Pancreas (tissue), 10 donors: ENCODE results near the gene SFSWAP. TPM values are rescaled to one million over a fixed set of nuclear protein-coding genes. Genes with fewer than 3 reads are reported as not detected.

Experiments
- ATAC-seq, 4 donors: fragments of 200-7000 bp; cut with Tn5 transposase; one replicate each; pipeline versions ENCODE4 v1.8.0 to v1.9.1; 2020; ENCODE audit warnings: mild to moderate bottlenecking in 4 of 4, moderate library complexity in 4 of 4
- DNase-seq, 6 donors: peaks; one replicate each; pipeline ENCODE4 v3.0.0-alpha.2; 2020
- FAIRE-seq: peaks from 2 replicates; lab custom pipeline; 2012; peaks lifted over from hg19 to GRCh38; lab: Jason Lieb, UNC
- H3K27ac ChIP-seq, 4 donors: fragments of 200-600 bp; sonication (generic); 1 replicate in 3 of 4; 2 replicates in 1 of 4; pipeline versions ENCODE4 v1.5.0 to v1.8.0; 2020
- H3K27me3 ChIP-seq, 4 donors: fragments of 200-600 bp; one replicate each; pipeline ENCODE4 v1.8.0; 2021
- H3K36me3 ChIP-seq, 3 donors: fragments of 200-600 bp; sonication (generic) in 1 of 3; one replicate each; pipeline versions ENCODE4 v1.5.0 to v1.8.0; 2020 to 2021
- H3K4me1 ChIP-seq, 3 donors: fragments of 200-600 bp; one replicate each; pipeline ENCODE4 v1.8.0; 2021
- H3K4me3 ChIP-seq, 4 donors: fragments of 200-600 bp; sonication (generic) in 2 of 4; one replicate each; pipeline versions ENCODE4 v1.5.0 to v1.8.0; 2020 to 2021
- H3K9me3 ChIP-seq, 4 donors: fragments of 200-600 bp; one replicate each; pipeline ENCODE4 v1.8.0; 2021
- CTCF ChIP-seq, 4 donors: fragments of 200-600 bp; sonication (generic) in 3 of 4; IDR thresholded peaks; one replicate each; pipeline versions ENCODE4 v1.5.0 to v1.8.0; 2021; ENCODE audit warnings: antibody characterized with exemption in 4 of 4
- WGBS, 2 donors: extraction: QIAGEN DNeasy Blood & Tissue Kit; methylation state at CpG; one replicate each; pipeline ENCODE4 v1.1.7; 2013; 5-methylcytosine and 5-hydroxymethylcytosine counted together
- intact Hi-C, 3 donors: fragments of 100-400 bp; cut with DNase I; formaldehyde crosslinking; loops; one replicate each; pipeline versions ENCODE4 v1.11.1 to v1.14.2; 2022
- polyA plus RNA-seq, 2 donors: library from polyadenylated mRNA; stranded (reverse); fragments of 200-250 nt; gene quantifications; one replicate each; pipeline ENCODE4 v1.2.3, GENCODE V29; 2013
- total RNA-seq, 6 donors: library from RNA; stranded (reverse); fragmentation: NEBNext Ultra II Directional in 4 of 6; extraction: Animal tissue kit (Norgen Biotek cat#: 25700) in 4 of 6; gene quantifications; one replicate each; pipeline versions ENCODE4 v1.2.1 to v1.2.4, GENCODE V29; 2021 to 2023
- donor health status: healthy with polysubstance abuse.
- donor health status: DM: no; HTN: no; CAD: no; lungs with moderate emphysema.
- donor health status: DM: no; HTN: no; CAD: no.
- donor health status: control.
- donor health status: control.
- donor health status: Bipolar disorder and iron deficiency.
- donor health status: DM: yes; HTN: yes; CAD: no.
- donor health status: DM: no; HTN: no; CAD: no.
- donor health status: DM: no; HTN: no; CAD: no.
- donor health status: DM: yes; HTN: yes; CAD: no.

SFSWAP gene
- total and polyA plus RNA-seq, 8 donors: 12.9 to 50.7 (median 20.6) TPM

- 96% methylated on average over 30 of the region's 30 CpGs for WGBS, 2 donors
- Histone ChIP-seq H3K4me1 (no peaks in the 10 kb centered on the region), H3K27me3 (no peaks in the 10 kb centered on the region), H3K36me3 (peaks cover 0 to 56% (median 29%) of the 10 kb centered on the region in 3 donors), H3K27ac (no peak overlapping the region), H3K4me3 (no peak overlapping the region), H3K9me3 (no peaks in the 10 kb centered on the region)
- intact Hi-C loops: no loop called here
- ATAC-seq: no peak
- FAIRE-seq: no peak
- no peak for TF ChIP-seq CTCF (IDR thresholded peaks at IDR 0.05)
- no peak for DNase-seq
These were observed 23.7 kb downstream of the SFSWAP start for GRCh38 chr12:131734336-131735152.

- DNase-seq (no peak), FAIRE-seq (no peak), ATAC-seq (no peak)
- 87 to 88% methylated on average over 10 of the region's 10 CpGs for WGBS, 2 donors
- Histone ChIP-seq H3K4me3 (no peak overlapping the region), H3K36me3 (peaks cover 0 to 52% (median 25%) of the 10 kb centered on the region in 3 donors), H3K9me3 (no peaks in the 10 kb centered on the region), H3K27ac (no peak overlapping the region), H3K4me1 (no peaks in the 10 kb centered on the region), H3K27me3 (no peaks in the 10 kb centered on the region)
- intact Hi-C loops: no loop called here
- no peak for TF ChIP-seq CTCF (IDR thresholded peaks at IDR 0.05)
These were observed 24.2 kb downstream of the SFSWAP start for GRCh38 chr12:131735153-131735456.

- ATAC-seq (no peak), DNase-seq (no peak), FAIRE-seq (no peak)
- 95 to 96% methylated on average over 15 of the region's 15 CpGs for WGBS, 2 donors
- no peak overlapping the region for H3K27ac ChIP-seq
- intact Hi-C loops: no loop called here
- TF ChIP-seq CTCF (IDR thresholded peaks at IDR 0.05): no peak
- H3K4me3 ChIP-seq: no peak overlapping the region
- H3K9me3 ChIP-seq: no peaks in the 10 kb centered on the region
- no peaks in the 10 kb centered on the region for H3K4me1 ChIP-seq
- H3K36me3 ChIP-seq: peaks cover 0 to 50% (median 25%) of the 10 kb centered on the region in 3 donors
- no peaks in the 10 kb centered on the region for H3K27me3 ChIP-seq
These were observed 24.9 kb downstream of the SFSWAP start for GRCh38 chr12:131735476-131736445.

DNA sequence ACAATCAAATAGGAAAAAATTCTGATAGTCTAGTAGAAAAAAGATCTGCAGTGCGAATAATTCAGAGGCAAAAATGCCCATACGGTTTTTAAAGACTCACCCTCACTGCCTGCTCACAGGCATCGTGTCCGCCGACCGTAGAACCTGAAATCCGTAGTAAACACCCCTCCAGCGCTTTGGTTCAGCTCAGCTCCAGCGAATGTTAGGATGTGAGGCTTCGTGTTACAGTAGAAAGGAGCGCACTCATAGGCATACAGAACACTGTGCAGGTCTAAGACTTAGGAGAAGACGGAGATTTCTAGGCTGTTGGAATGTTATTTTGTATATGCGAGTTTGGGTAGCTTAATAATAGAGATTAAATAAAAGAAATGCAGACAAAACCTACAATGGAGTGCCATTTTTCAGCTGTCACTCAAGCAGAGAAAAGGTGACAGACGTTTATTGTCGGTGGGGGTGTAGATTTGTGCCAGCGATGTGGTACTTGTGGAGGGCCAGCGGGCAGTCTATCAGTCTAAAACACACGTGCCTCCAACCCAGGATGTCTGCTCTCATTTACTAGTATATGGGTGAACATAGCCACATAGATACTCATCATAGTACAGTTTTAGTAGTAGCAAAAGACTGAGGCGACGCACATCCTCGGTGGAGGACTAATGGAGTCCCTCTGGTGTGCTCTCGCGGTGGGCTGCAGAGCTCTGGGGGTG is 25.7 kb downstream of the SFSWAP start:
- 91 to 92% methylated on average over 23 of the region's 23 CpGs for WGBS, 2 donors
- H3K36me3 ChIP-seq: peaks cover 0 to 43% (median 25%) of the 10 kb centered on the region in 3 donors
- H3K27ac ChIP-seq: no peak overlapping the region
- no peak for FAIRE-seq
- H3K9me3 ChIP-seq: no peaks in the 10 kb centered on the region
- no peaks in the 10 kb centered on the region for H3K27me3 ChIP-seq
- no peak for DNase-seq
- intact Hi-C loops: no loop called here
- no peaks in the 10 kb centered on the region for H3K4me1 ChIP-seq
- TF ChIP-seq CTCF (IDR thresholded peaks at IDR 0.05): no peak
- no peak for ATAC-seq
- no peak overlapping the region for H3K4me3 ChIP-seq
